Measurements from ENCODE around the gene TSPEAR. TPM values are rescaled to one million over a fixed set of nuclear protein-coding genes. Genes with fewer than 3 reads are reported as not detected.

TSPEAR gene
- total and polyA plus RNA-seq, 2 of the 13 experiments (the other 11 are each of a cell fraction or from before 2014, with no cell fraction given): 0.07 to 0.32 TPM

DNA sequence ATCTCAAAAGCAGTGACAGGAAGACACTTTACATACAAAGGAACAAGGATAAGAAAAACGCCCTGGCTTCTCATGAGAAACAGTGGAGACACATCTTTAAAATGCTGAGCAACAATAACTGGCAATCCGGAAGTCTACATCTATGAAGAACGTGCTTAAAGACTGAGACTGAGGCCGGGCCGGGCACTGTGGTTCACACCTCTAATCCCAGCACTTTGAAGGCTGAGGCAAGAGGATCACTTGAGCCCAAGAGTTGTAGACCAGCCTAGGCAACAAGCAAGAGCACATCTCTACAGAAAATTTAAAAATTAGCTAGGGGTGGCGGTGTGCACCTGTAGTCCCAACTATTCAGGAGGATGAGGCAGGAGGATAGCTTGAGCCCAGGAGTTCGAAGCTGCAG, 27.3 kb downstream of the TSPEAR start:
- Histone ChIP-seq H3K36me3 (replicated peaks in 1 of 2; ENCODE audit: control insufficient read depth in 1 of 2, insufficient read depth in 2 of 2, low read length in 2 of 2) (no peaks in the 10 kb centered on the region), H3K79me2 (ENCODE audit: insufficient read depth, low read length) (no peaks in the 10 kb centered on the region), H3K4me2 (ENCODE audit: low read depth, low read length) (no peak overlapping the region), H3K4me1 (ENCODE audit: insufficient read depth, low read length) (no peaks in the 10 kb centered on the region), H3K27me3 (ENCODE audit: control insufficient read depth in 1 of 2, insufficient read depth in 2 of 2, low read length in 2 of 2) (peaks cover 1 to 32% of the 10 kb centered on the region in 2 experiments; a peak in 4 of 5 replicates), H3K9ac (ENCODE audit: insufficient read depth, low read depth, low read length) (no peak overlapping the region), H3K9me3 (ENCODE audit: low read length) (no peaks in the 10 kb centered on the region), H3K4me3 (replicated peaks in 1 of 3; ENCODE audit: insufficient read depth in 1 of 3, low read depth in 2 of 3, low read length in 3 of 3) (no peak overlapping the region), H4K20me1 (ENCODE audit: insufficient read depth, low read length) (no peaks in the 10 kb centered on the region), H3K27ac (ENCODE audit: extremely low read length, insufficient read depth, low read length) (no peak overlapping the region), H2AFZ (ENCODE audit: low read length) (no peak overlapping the region)
- DNase-seq (ENCODE audit: low spot score): no peak
- FAIRE-seq: no peak
- WGBS (ENCODE audit: low lambda C conversion rate): 22% methylated on average over 7 of the region's 7 CpGs
- no peak for ATAC-seq
- BruUV-seq (replicated peaks): no TSS peak
- in situ Hi-C loops (cut with HindIII; ENCODE audit: extremely low pct_ligation_motif_present, low pct_unique_long_range_greater_than_20kb): no loop called here
- TF ChIP-seq, protein P1, sequence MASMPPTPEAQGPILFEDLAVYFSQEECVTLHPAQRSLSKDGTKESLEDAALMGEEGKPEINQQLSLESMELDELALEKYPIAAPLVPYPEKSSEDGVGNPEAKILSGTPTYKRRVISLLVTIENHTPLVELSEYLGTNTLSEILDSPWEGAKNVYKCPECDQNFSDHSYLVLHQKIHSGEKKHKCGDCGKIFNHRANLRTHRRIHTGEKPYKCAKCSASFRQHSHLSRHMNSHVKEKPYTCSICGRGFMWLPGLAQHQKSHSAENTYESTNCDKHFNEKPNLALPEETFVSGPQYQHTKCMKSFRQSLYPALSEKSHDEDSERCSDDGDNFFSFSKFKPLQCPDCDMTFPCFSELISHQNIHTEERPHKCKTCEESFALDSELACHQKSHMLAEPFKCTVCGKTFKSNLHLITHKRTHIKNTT (CRISPR knock-in tag; IDR thresholded peaks at IDR 0.05): no peak
- no peak for TF ChIP-seq HNF4A (CRISPR knock-in tag; IDR thresholded peaks at IDR 0.05)
- TF ChIP-seq SP5 (CRISPR knock-in tag; IDR thresholded peaks at IDR 0.05; ENCODE audit: borderline replicate concordance, low read depth): no peak
- TF ChIP-seq RORA (CRISPR knock-in tag; IDR thresholded peaks at IDR 0.05): no peak
- no peak for TF ChIP-seq ZNF562 (CRISPR knock-in tag; IDR thresholded peaks at IDR 0.05; ENCODE audit: borderline replicate concordance)
- no peak for TF ChIP-seq HNRNPUL1 (IDR thresholded peaks at IDR 0.05; ENCODE audit: low read depth, low read length)
- TF ChIP-seq ZNF550 (CRISPR knock-in tag; IDR thresholded peaks at IDR 0.05; ENCODE audit: borderline replicate concordance): no peak
- CTCF ChIA-PET (ENCODE audit: low intra/inter-chr PET ratio, low total read pairs): no interaction called here
- POLR2A ChIA-PET: no interaction called here
- intact Hi-C loops (cut with micrococcal nuclease; ENCODE audit: unreplicated experiment): no loop called here

DNA sequence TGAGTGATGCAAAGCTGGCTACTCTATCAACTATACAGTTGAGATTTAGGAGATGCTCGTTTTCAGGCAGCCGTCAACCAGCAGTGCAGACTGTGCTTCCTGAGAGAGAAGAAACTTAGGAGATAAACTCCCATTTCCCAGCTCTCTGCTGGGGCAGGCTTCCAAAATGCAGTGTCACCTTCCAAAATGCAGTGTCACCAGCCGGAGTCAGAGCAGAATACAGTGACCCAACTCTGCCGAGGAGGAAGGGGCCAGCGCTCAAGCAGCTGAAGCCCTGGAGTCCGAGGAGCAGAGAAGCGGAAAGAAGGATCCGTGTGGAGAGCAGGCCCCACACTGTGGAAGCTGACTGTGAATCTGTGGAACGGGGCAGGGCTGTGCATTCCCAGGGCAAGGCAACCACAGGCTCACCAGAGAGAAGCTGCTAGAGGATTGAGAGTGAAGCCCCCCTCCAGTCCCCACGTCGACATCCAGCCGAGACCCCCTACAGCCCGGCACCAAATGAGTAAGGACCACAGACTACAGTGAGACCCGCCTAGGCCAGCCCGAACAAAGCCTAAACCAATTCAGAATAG, 28.7 kb downstream of the TSPEAR start:
- no peak overlapping the region for H2AFZ ChIP-seq (ENCODE audit: low read length)
- H4K20me1 ChIP-seq (ENCODE audit: insufficient read depth, low read length): no peaks in the 10 kb centered on the region
- H3K4me3 ChIP-seq (replicated peaks in 1 of 3; ENCODE audit: insufficient read depth in 1 of 3, low read depth in 2 of 3, low read length in 3 of 3): no peak overlapping the region
- POLR2A ChIA-PET: no interaction called here
- no peaks in the 10 kb centered on the region for H3K36me3 ChIP-seq (replicated peaks in 1 of 2; ENCODE audit: control insufficient read depth in 1 of 2, insufficient read depth in 2 of 2, low read length in 2 of 2)
- no TSS peak for BruUV-seq (replicated peaks)
- intact Hi-C loops (cut with micrococcal nuclease; ENCODE audit: unreplicated experiment): no loop called here
- no peaks in the 10 kb centered on the region for H3K4me1 ChIP-seq (ENCODE audit: insufficient read depth, low read length)
- in situ Hi-C loops (cut with HindIII; ENCODE audit: extremely low pct_ligation_motif_present, low pct_unique_long_range_greater_than_20kb): no loop called here
- no peak overlapping the region for H3K27ac ChIP-seq (ENCODE audit: extremely low read length, insufficient read depth, low read length)
- CTCF ChIA-PET (ENCODE audit: low intra/inter-chr PET ratio, low total read pairs): no interaction called here
- no peaks in the 10 kb centered on the region for H3K79me2 ChIP-seq (ENCODE audit: insufficient read depth, low read length)
- no peaks in the 10 kb centered on the region for H3K9me3 ChIP-seq (ENCODE audit: low read length)
- peaks cover 0 to 31% of the 10 kb centered on the region in 2 experiments; a peak in 4 of 5 replicates for H3K27me3 ChIP-seq (ENCODE audit: control insufficient read depth in 1 of 2, insufficient read depth in 2 of 2, low read length in 2 of 2)
- H3K4me2 ChIP-seq (ENCODE audit: low read depth, low read length): no peak overlapping the region
- no peak for ATAC-seq
- WGBS (ENCODE audit: low lambda C conversion rate): 35% methylated on average over 13 of the region's 15 CpGs
- FAIRE-seq: no peak
- DNase-seq (ENCODE audit: low spot score): no peak
- H3K9ac ChIP-seq (ENCODE audit: insufficient read depth, low read depth, low read length): no peak overlapping the region
- no peak for TF ChIP-seq SUZ12 (IDR thresholded peaks at IDR 0.05; ENCODE audit: low read depth, low read length)
- no peak for TF ChIP-seq SP1 (IDR thresholded peaks at IDR 0.05)
- TF ChIP-seq SP1 (CRISPR knock-in tag; IDR thresholded peaks at IDR 0.05): no peak
- no peak for TF ChIP-seq NFIB (CRISPR knock-in tag; IDR thresholded peaks at IDR 0.05; ENCODE audit: borderline replicate concordance)
- TF ChIP-seq ZNF274 (CRISPR knock-in tag; IDR thresholded peaks at IDR 0.05): no peak
- no peak for TF ChIP-seq AHR (CRISPR knock-in tag; IDR thresholded peaks at IDR 0.05)
- no peak for TF ChIP-seq ZNF329 (CRISPR knock-in tag; IDR thresholded peaks at IDR 0.05; ENCODE audit: low read depth)
- no peak for TF ChIP-seq HNRNPUL1 (IDR thresholded peaks at IDR 0.05; ENCODE audit: low read depth, low read length)
- TF ChIP-seq ZNF224 (CRISPR knock-in tag; IDR thresholded peaks at IDR 0.05): no peak
- no peak for TF ChIP-seq NONO (IDR thresholded peaks at IDR 0.05)
- no peak for TF ChIP-seq NONO (CRISPR knock-in tag; conservative IDR thresholded peaks at IDR 0.05)
- TF ChIP-seq, protein P2, sequence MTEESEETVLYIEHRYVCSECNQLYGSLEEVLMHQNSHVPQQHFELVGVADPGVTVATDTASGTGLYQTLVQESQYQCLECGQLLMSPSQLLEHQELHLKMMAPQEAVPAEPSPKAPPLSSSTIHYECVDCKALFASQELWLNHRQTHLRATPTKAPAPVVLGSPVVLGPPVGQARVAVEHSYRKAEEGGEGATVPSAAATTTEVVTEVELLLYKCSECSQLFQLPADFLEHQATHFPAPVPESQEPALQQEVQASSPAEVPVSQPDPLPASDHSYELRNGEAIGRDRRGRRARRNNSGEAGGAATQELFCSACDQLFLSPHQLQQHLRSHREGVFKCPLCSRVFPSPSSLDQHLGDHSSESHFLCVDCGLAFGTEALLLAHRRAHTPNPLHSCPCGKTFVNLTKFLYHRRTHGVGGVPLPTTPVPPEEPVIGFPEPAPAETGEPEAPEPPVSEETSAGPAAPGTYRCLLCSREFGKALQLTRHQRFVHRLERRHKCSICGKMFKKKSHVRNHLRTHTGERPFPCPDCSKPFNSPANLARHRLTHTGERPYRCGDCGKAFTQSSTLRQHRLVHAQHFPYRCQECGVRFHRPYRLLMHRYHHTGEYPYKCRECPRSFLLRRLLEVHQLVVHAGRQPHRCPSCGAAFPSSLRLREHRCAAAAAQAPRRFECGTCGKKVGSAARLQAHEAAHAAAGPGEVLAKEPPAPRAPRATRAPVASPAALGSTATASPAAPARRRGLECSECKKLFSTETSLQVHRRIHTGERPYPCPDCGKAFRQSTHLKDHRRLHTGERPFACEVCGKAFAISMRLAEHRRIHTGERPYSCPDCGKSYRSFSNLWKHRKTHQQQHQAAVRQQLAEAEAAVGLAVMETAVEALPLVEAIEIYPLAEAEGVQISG (CRISPR knock-in tag; IDR thresholded peaks at IDR 0.05): no peak
